Testis (tissue), 3 donors: ENCODE results near the gene MYADML2. TPM values are rescaled to one million over a fixed set of nuclear protein-coding genes. Genes with fewer than 3 reads are reported as not detected.

Experiments used
- DNase-seq: peaks from one replicate; pipeline ENCODE4 v3.0.0-alpha.2; 2019
- H3K27ac ChIP-seq, 2 donors: fragments of 200-600 bp; sonication (generic); one replicate each; pipeline ENCODE4 v1.5.1; 2019
- H3K27me3 ChIP-seq: fragments of 200-600 bp; sonication (generic); one replicate; pipeline ENCODE4 v1.5.1; 2019
- H3K36me3 ChIP-seq: fragments of 200-600 bp; sonication (generic); one replicate; pipeline ENCODE4 v1.5.1; 2017; ENCODE audit warnings: low read depth; ENCODE audit errors: missing control alignments
- H3K4me1 ChIP-seq: fragments of 200-600 bp; sonication (generic); one replicate; pipeline ENCODE4 v1.5.1; 2019
- H3K4me3 ChIP-seq, 2 donors: fragments of 200-600 bp; sonication (generic); one replicate each; pipeline ENCODE4 v1.5.1; 2017 to 2019
- H3K9me3 ChIP-seq: fragments of 200-600 bp; sonication (generic); one replicate; pipeline ENCODE4 v1.5.1; 2017
- POLR2A ChIP-seq: fragments of 450-650 bp; IDR thresholded peaks from one replicate; pipeline ENCODE4 v1.6.1; 2017; ENCODE audit warnings: antibody characterized with exemption, mild to moderate bottlenecking, moderate library complexity
- WGBS, 2 donors: methylation state at CpG; one replicate each; pipeline ENCODE4 v1.1.5; 2018; 5-methylcytosine and 5-hydroxymethylcytosine counted together
- intact Hi-C: fragments of 100-400 bp; cut with DNase I; formaldehyde crosslinking; loops from one replicate; pipeline ENCODE4 v1.15.1; 2023; ENCODE audit warnings: low total_unique reads
- polyA plus RNA-seq: library from polyadenylated mRNA; stranded (reverse); fragments of 350-450 nt; fragmentation: Illumina TruSeq; extraction: RNeasy Lipid Tissue Mini Kit (QIAGEN cat#74804); gene quantifications from one replicate; pipeline ENCODE4 v1.2.3, GENCODE V29; 2014; ENCODE audit warnings: low read depth, low replicate concordance; ENCODE audit not compliant: insufficient read depth
- total RNA-seq, 2 donors: library from RNA; depleted of rRNA; stranded (reverse); fragments of >200 nt; gene quantifications; one replicate each; pipeline ENCODE4 v1.2.3, GENCODE V29; 2016
- TF ChIP-seq, protein P1 (sequence below), 3 experiments: fragments of 450-650 bp in 2 of 3; fragments of 200-600 bp in 1 of 3; sonication (generic) in 1 of 3; IDR thresholded peaks; one replicate each; pipeline ENCODE4 v1.5.1; 2016 to 2019; ENCODE audit warnings: antibody characterized with exemption in 3 of 3, mild to moderate bottlenecking in 2 of 3, moderate library complexity in 1 of 3

Gene MYADML2
- total and polyA plus RNA-seq, 3 donors from 2014 or later = 0.16 to 0.57 (median 0.25) TPM

DNA sequence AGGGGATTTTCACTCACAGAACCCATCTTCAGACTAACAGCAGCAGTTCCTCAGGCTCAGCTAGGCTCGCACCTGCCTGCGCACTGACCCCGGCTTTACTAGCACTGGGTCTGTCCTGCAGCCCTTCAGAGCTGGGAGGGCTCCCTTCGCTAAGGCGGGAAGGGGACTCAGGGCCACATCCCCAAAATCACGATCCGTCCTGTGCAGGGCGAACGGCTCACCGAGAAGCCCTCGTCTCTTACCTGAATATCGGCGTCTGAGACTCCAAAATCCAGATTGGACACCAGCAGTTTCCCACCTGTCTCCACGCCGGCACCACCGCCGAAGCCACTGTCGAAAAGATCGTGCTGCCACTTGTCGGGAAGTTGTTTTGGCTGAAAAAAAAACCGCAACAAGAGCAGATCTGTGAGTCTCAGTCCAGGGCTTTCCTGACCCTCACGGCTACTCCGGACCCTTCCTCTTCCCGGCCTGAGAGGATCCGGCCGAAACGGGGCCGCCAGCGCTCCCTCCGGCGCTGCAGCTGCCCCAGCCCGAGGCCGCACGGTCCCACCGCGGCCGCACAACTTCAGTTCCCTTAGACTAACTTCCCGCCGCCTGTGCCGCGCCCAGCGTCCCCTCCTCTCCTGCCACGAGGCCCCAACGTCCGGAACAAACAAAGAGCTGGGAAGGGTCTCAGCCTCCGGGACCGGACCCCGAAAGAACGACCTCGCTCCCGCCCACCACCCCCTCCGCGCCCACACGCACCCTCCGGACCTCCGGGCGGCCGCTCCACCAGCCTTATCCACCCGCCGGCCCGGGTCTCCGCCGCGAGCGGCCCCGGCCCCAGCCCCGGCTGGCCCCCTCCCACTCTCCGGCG lies 56.4 kb downstream of the MYADML2 start:
- no peak for DNase-seq
- no peaks in the 10 kb centered on the region for H3K36me3 ChIP-seq
- WGBS, 2 donors = 6 to 13% methylated on average over 22 to 69 of the region's 69 CpGs
- H3K9me3 ChIP-seq = no peaks in the 10 kb centered on the region
- peak overlapping the region; percentile 68 to 90 for H3K27ac ChIP-seq
- H3K4me1 ChIP-seq = peaks cover 14% of the 10 kb centered on the region
- intact Hi-C loops = no loop called here
- no peaks in the 10 kb centered on the region for H3K27me3 ChIP-seq
- no peak for TF ChIP-seq POLR2A
- TF ChIP-seq, protein P1, sequence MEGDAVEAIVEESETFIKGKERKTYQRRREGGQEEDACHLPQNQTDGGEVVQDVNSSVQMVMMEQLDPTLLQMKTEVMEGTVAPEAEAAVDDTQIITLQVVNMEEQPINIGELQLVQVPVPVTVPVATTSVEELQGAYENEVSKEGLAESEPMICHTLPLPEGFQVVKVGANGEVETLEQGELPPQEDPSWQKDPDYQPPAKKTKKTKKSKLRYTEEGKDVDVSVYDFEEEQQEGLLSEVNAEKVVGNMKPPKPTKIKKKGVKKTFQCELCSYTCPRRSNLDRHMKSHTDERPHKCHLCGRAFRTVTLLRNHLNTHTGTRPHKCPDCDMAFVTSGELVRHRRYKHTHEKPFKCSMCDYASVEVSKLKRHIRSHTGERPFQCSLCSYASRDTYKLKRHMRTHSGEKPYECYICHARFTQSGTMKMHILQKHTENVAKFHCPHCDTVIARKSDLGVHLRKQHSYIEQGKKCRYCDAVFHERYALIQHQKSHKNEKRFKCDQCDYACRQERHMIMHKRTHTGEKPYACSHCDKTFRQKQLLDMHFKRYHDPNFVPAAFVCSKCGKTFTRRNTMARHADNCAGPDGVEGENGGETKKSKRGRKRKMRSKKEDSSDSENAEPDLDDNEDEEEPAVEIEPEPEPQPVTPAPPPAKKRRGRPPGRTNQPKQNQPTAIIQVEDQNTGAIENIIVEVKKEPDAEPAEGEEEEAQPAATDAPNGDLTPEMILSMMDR (IDR thresholded peaks at IDR 0.05) = no peak
- peak overlapping the region; percentile 90 to 95 for H3K4me3 ChIP-seq

Other genes with a start within 250 kb of the MYADML2 start
- gene MRPL12, start 243.9 kb downstream of the MYADML2 start, total RNA-seq = 10 to 100 TPM; 57.2 to 58.0 TPM
- 54.7 TPM for gene MRPL12, start 243.9 kb downstream of the MYADML2 start, polyA plus RNA-seq
- gene SLC25A10, start 234.9 kb downstream of the MYADML2 start, total RNA-seq = 10 to 100 TPM; 30.0 to 42.0 TPM
- 51.4 TPM for gene SLC25A10, start 234.9 kb downstream of the MYADML2 start, polyA plus RNA-seq
- gene GCGR, start 143.1 kb downstream of the MYADML2 start, total RNA-seq = 1 to 10 TPM; 1.3 to 1.5 TPM
- 0.88 TPM for gene GCGR, start 143.1 kb downstream of the MYADML2 start, polyA plus RNA-seq
- 100 to 1,000 TPM; 160 to 181 TPM for gene MCRIP1, start 113.9 kb downstream of the MYADML2 start, total RNA-seq
- gene MCRIP1, start 113.9 kb downstream of the MYADML2 start, polyA plus RNA-seq = 206 TPM
- 1 to 10 TPM; 1.6 to 1.9 TPM for gene PPP1R27, start 112.2 kb downstream of the MYADML2 start, total RNA-seq
- 7.5 TPM for gene PPP1R27, start 112.2 kb downstream of the MYADML2 start, polyA plus RNA-seq
- 100 to 1,000 TPM; 205 to 230 TPM for gene P4HB, start 86.7 kb downstream of the MYADML2 start, total RNA-seq
- 213 TPM for gene P4HB, start 86.7 kb downstream of the MYADML2 start, polyA plus RNA-seq
- 100 to 1,000 TPM; 135 to 161 TPM for gene ARHGDIA, start 75.9 kb downstream of the MYADML2 start, total RNA-seq
- gene ARHGDIA, start 75.9 kb downstream of the MYADML2 start, polyA plus RNA-seq = 201 TPM
- 100 to 1,000 TPM; 114 to 124 TPM for gene ALYREF, start 55.6 kb downstream of the MYADML2 start, total RNA-seq
- 140 TPM for gene ALYREF, start 55.6 kb downstream of the MYADML2 start, polyA plus RNA-seq
- 100 to 1,000 TPM; 191 to 198 TPM for gene ANAPC11, start 55.5 kb downstream of the MYADML2 start, total RNA-seq
- 195 TPM for gene ANAPC11, start 55.5 kb downstream of the MYADML2 start, polyA plus RNA-seq
- gene NPB, start 45.0 kb downstream of the MYADML2 start, total RNA-seq = 10 to 100 TPM; 22.7 to 27.3 TPM
- gene NPB, start 45.0 kb downstream of the MYADML2 start, polyA plus RNA-seq = 1.8 TPM
- gene PCYT2, start 35.8 kb downstream of the MYADML2 start, total RNA-seq = 100 to 1,000 TPM; 171 to 438 TPM
- gene PCYT2, start 35.8 kb downstream of the MYADML2 start, polyA plus RNA-seq = 488 TPM
- gene SIRT7, start 29.1 kb downstream of the MYADML2 start, total RNA-seq = 10 to 100 TPM; 48.4 to 59.3 TPM
- 34.1 TPM for gene SIRT7, start 29.1 kb downstream of the MYADML2 start, polyA plus RNA-seq
- gene MAFG, start 19.5 kb downstream of the MYADML2 start, total RNA-seq = 10 to 100 TPM; 31.7 to 36.9 TPM
- 21.8 TPM for gene MAFG, start 19.5 kb downstream of the MYADML2 start, polyA plus RNA-seq
- 10 to 100 TPM; 13.8 to 19.2 TPM for gene PYCR1, start 9.9 kb downstream of the MYADML2 start, total RNA-seq
- gene PYCR1, start 9.9 kb downstream of the MYADML2 start, polyA plus RNA-seq = 28.9 TPM
- gene NOTUM, start 14.0 kb upstream of the MYADML2 start, total RNA-seq = 10 to 100 TPM in 1 of 2 donors, 1 to 10 TPM in 1; 9.5 to 13.2 TPM
- gene NOTUM, start 14.0 kb upstream of the MYADML2 start, polyA plus RNA-seq = 5.1 TPM
- 10 to 100 TPM; 46.2 to 49.7 TPM for gene ASPSCR1, start 30.4 kb upstream of the MYADML2 start, total RNA-seq
- gene ASPSCR1, start 30.4 kb upstream of the MYADML2 start, polyA plus RNA-seq = 40.5 TPM
- 10 to 100 TPM; 43.5 to 51.8 TPM for gene CENPX, start 75.6 kb upstream of the MYADML2 start, total RNA-seq
- gene CENPX, start 75.6 kb upstream of the MYADML2 start, polyA plus RNA-seq = 43.0 TPM
- gene LRRC45, start 76.1 kb upstream of the MYADML2 start, total RNA-seq = 10 to 100 TPM; 10.7 to 12.8 TPM
- gene LRRC45, start 76.1 kb upstream of the MYADML2 start, polyA plus RNA-seq = 5.7 TPM
- 100 to 1,000 TPM in 1 of 2 donors, 10 to 100 TPM in 1; 74.3 to 102 TPM for gene RAC3, start 84.4 kb upstream of the MYADML2 start, total RNA-seq
- gene RAC3, start 84.4 kb upstream of the MYADML2 start, polyA plus RNA-seq = 42.3 TPM
- 100 to 1,000 TPM; 134 to 188 TPM for gene DCXR, start 90.5 kb upstream of the MYADML2 start, total RNA-seq
- 109 TPM for gene DCXR, start 90.5 kb upstream of the MYADML2 start, polyA plus RNA-seq
- gene RFNG, start 104.6 kb upstream of the MYADML2 start, total RNA-seq = 100 to 1,000 TPM in 1 of 2 donors, 10 to 100 TPM in 1; 73.3 to 102 TPM
- 50.5 TPM for gene RFNG, start 104.6 kb upstream of the MYADML2 start, polyA plus RNA-seq
- 100 to 1,000 TPM; 170 to 190 TPM for gene GPS1, start 104.7 kb upstream of the MYADML2 start, total RNA-seq
- 178 TPM for gene GPS1, start 104.7 kb upstream of the MYADML2 start, polyA plus RNA-seq
- 100 to 1,000 TPM; 117 to 132 TPM for gene DUS1L, start 118.6 kb upstream of the MYADML2 start, total RNA-seq
- 127 TPM for gene DUS1L, start 118.6 kb upstream of the MYADML2 start, polyA plus RNA-seq
- 10 to 100 TPM; 76.2 to 93.0 TPM for gene FASN, start 151.0 kb upstream of the MYADML2 start, total RNA-seq
- 47.6 TPM for gene FASN, start 151.0 kb upstream of the MYADML2 start, polyA plus RNA-seq